GM11168 (cell line): ENCODE measurements around the gene SLC22A17.
"Not testable (repeated sequence)": the region's sequence is repeated elsewhere in the genome, so short reads cannot be mapped to it uniquely, and the experiment has no call there.

Experiments
- in situ Hi-C: fragments of 300-500 bp; cut with MboI; formaldehyde crosslinking; loops from one replicate; pipeline ENCODE4 v1.12.0; 2022; ENCODE audit warnings: low sequenced_read_pairs; ENCODE audit not compliant: unreplicated experiment

SLC22A17 gene

DNA sequence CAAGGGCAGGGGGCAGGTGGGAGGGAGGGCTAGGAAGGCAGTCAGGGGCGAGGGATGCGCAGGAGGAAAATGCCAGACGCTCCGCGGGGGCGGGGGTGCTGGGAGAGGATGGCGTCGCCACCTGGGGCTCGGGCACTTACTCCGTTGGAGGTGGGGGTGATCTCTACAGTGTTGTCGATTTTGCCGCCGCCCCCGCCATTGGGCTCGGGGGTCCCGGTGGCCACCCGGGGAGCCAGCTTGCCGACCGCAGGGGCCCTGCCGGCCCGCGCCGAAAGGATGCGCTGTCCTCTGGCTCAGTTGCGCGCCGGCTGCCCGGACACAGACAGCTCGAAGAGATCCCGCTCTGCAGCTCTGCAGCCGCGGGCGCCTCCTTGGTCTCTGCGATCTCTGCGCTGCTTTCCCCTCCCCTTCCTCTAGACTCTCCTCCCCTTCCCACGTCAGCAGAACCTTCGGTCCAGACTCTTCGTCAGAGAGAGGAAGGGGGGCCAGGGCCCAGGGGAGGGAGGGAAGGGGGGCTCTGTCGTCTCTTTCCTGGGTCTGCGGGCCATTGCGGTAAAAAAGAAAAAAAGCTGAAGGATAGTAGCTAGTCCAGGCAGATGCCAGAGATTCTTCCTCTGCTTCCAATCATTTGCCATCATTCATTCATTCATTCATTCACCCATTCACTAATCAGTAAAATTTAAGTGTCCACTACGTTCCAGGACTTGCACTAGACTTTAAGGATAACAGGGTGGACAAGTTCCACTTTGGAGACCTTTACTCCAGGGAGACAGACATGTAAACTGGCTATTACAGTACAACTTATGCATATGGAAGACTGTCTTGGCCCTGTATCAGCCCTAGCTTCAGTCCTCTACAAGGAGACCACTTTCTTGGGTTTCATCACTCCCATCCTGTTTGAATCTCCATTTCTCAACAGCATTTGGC lies at the start of gene SLC22A17:
Gene SLC22A17, minus strand, starts transcription at position 382 of the 927 bp plus-strand sequence.
- in situ Hi-C loops: no loop called here

DNA sequence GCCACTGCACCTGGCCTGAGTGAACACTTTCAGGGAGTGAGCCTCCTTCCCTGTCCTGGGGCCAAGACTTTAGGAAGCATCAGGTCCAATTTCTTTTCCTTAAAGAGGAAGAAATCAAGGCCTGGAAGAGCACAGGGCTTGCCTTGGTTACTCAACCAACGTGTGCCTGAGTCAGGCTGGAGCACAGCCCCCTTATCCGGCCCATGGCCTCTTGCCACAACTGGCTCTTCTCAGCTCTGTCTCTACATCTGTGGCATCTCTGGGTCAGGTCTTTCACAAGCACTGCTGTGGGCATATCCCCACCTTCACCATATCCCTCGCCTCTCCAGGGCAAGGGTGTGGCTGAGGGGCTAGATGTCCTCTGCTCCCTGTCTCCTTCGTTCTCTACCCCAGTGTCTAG lies 48.6 kb upstream of the SLC22A17 start:
- in situ Hi-C loops: no loop called here

DNA sequence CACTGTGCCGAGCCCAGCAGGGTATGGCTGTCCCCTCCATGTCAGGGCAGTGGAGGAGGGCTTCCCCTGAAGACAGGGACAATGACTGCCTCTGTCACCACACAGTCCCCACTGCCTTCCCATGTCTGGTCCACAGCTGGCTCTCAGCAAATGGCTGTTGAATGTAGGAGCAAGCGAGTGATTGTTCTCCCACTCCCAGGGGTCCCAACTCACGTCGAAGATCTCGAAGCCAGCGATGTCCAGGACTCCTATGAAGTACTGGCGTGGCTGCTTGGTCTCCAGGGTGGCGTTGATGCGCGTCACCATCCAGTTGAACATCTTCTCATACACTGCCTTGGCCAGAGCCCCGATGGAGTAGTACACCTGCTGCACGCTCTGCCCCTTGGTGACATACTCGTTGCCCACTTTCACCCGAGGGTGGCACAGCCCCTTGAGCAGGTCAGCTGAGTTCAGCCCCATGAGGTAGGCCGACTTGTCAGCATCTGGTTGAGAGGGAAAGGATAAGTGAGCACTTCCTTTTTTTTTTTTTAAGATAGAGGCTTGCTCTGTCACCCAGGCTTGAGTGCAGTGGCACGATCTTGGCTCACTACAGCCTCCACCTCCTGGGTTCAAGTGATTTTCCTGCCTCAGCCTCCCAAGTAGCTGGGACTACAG lies 47.9 kb upstream of the SLC22A17 start:
- in situ Hi-C loops: not testable (repeated sequence)

- in situ Hi-C loops: no loop called here
Observed at GRCh38 chr14:23399591-23399990, 46.9 kb upstream of the SLC22A17 start.

DNA sequence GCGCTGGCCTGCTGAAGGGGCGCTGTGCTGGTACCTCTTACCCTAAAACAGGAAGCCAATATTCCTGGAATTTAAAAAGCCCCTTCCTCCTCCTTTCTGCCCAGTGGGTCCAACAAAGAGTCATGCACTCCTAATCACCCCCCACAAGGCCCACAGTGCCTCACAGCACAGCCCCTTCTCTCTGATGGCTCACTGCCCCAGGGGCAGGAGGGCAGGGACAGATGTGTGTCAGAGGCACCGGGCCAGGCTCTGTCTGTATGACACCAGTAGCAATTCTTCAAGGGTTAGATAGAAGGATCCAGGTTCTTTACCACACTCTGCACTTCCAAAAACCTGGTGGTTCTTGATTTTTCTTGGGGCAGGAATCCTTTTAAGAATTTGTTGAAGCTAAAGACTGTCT lies 46.4 kb upstream of the SLC22A17 start:
- in situ Hi-C loops: no loop called here

GRCh38 chr14:23398348-23398747 lies 45.7 kb upstream of the SLC22A17 start:
- in situ Hi-C loops: no loop called here

- in situ Hi-C loops: no loop called here
Observed at GRCh38 chr14:23396781-23397407, 44.2 kb upstream of the SLC22A17 start.

GRCh38 chr14:23396126-23396525 lies 43.4 kb upstream of the SLC22A17 start:
- in situ Hi-C loops: no loop called here

DNA sequence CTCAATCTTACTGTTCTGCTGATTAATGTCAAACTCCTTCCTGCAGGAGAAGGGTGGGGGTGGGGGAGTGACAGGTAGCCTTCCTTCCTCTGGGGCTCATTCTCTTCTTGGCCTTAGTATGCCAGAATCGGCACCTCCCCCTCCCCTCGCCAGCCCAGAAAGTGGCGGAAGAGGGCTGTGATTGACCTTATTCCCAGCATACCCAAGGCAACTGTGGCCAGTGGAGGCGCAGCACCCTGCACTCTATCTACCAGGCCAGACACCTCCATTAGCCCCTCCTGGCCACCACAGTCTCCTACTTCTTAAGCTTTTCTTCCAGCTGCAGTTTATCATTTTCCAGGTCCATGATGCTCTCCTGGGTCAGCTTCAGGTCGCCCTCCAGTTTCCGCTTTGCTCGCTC lies 39.9 kb upstream of the SLC22A17 start:
- in situ Hi-C loops: no loop called here

DNA sequence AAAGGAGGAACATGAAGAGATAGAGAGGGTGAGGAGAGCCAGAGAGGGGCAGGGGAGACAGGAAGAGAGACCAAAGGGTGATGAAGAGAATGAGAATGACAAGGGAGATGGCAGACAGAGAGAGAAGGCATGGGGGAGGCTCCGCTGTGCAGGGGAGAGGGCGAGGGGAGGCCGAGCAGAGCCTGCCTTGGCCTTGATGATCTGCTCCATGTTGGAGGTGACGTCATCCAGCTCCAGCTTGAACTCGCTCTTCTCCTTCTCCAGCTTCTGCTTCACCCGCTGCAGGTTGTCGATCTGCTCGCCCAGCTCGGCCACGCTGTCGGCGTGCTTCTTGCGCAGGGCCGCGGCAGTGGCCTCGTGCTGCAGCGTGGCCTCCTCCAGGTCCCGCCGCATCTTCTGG lies 37.2 kb upstream of the SLC22A17 start:
- in situ Hi-C loops: not testable (repeated sequence)

DNA sequence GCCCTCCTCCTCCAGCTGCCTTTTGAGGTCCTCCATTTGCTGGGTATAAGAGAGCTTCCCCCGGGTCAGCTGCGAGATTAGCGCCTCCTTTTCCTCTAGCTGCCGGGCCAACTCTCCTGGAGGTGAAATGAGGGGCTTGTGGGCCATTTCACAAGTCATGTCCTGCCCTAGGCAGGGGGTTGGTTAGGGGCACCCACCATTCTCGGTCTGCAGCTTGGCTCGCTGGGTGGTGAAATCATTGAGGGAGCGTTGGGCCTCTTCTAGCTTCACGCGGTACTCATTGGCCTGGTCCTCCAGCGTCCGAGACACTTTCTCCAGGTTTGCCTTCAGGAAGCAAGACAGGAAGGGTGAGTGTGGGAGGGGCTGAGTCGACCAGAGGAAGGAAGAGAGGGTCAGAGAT lies 36.7 kb upstream of the SLC22A17 start:
- in situ Hi-C loops: no loop called here

DNA sequence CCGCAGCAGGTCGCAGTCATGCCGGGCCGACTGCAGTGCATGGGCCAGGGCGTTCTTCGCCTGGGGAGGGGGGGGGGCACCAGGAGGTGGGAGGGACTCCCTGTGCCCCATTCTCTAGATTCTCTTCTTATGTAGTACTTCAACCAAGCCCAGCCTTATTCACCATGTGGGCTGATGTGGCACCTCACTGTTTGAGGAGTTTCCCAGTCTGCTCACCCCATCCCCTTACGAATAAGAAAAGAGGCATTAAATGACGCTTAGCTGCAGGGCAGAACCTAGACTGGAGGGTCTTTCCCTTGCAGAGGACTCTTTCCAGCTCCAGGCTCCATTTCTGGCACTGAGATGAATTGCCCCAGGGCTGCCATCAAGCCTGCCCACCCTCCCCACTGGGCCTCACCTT lies 36.3 kb upstream of the SLC22A17 start:
- in situ Hi-C loops: no loop called here

- in situ Hi-C loops: no loop called here
Observed at GRCh38 chr14:23387916-23388882, 35.5 kb upstream of the SLC22A17 start.

DNA sequence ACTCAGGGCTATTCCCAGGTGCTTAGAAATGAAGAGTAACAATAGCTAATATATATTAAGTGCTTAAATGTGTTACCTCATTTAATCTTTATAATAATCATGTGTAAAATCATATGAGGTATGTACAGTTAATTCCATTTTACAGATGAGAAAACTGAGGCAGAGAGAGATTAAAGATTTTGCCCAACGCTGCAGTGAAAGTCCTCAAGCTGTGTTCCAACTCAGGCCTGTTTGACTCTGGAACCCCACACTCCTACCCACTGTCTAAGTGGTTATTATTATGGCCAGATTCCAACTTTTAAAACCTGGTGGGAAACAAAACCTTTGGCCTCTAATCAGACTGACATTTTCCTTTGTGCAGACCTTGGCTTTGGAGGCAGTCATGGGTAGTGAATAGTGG lies 34.3 kb upstream of the SLC22A17 start:
- in situ Hi-C loops: no loop called here

- in situ Hi-C loops: not testable (repeated sequence)
Observed at GRCh38 chr14:23386266-23386657, 33.6 kb upstream of the SLC22A17 start.

GRCh38 chr14:23385642-23386265 lies 33.1 kb upstream of the SLC22A17 start:
- in situ Hi-C loops: no loop called here

DNA sequence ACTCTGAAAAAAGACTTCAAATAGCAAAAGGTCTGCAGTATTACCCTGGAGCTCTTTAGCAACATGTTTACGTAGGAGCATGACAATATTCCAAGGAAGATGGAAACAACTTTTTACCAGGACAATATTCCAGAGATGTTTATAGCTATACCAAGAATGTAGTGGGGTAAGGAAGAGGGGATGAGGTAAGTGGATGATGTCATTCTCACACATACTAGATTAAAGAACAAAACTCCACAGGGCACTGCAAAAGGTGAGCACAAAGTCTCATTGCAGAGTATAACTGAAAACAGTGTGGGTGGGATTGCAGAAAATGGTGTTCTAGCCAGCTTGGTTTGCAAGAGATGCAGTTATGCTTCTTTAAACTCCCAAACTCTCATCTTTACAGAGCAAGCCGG lies 32.6 kb upstream of the SLC22A17 start:
- in situ Hi-C loops: no loop called here

DNA sequence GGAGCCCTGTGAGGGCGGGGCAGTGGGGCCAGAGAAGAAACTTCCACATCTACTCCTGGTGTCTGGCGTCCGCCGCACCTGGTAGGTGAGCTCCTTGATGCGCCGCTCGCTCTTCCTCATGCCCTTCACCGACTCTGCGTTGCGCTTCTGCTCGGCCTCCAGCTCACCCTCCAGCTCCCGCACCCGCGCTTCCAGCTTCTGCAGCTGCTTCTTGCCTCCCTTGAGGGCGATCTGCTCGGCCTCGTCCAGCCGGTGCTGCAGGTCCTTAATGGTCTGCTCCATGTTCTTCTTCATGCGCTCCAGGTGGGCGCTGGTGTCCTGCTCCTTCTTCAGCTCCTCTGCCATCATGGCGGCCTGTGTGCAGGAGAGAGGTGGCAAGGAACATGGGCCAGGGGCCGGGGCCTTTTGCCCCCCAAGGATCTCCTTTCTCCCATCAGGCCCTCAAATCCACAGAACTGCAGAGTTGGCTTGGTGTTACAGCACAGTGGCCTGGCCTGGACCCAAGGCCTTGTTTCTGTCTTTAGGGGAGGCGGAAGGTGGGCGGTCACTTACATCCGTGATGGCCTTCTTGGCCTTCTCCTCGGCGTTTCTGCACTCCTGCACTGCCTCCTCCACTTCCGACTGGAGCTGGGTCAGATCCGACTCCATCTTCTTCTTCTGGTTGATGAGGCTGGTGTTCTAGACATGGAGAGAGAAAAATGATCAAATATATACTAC lies 31.8 kb upstream of the SLC22A17 start:
- in situ Hi-C loops: no loop called here
